RKO (cell line): ENCODE measurements around the gene KCNIP4.
A peak's percentile ranks its signal among the peaks of the same experiment; 100 is the strongest.
"Not testable (repeated sequence)": the region's sequence is repeated elsewhere in the genome, so short reads cannot be mapped to it uniquely, and the experiment has no call there.

Experiments used
- DNase-seq: peaks from one replicate; pipeline ENCODE4 v3.0.0-alpha.2; 2016; ENCODE audit warnings: low spot score

KCNIP4 gene

GRCh38 chr4:21352354-21352753 lies 596.2 kb downstream of the KCNIP4 start:
- not testable (repeated sequence) for DNase-seq

- no peak for DNase-seq
These were observed 601.4 kb downstream of the KCNIP4 start for GRCh38 chr4:21347142-21347541.

- DNase-seq, result no peak
These were observed 620.4 kb downstream of the KCNIP4 start for GRCh38 chr4:21327976-21328700.

GRCh38 chr4:21320034-21320433 lies 628.5 kb downstream of the KCNIP4 start:
- DNase-seq, result no peak

GRCh38 chr4:21307709-21308108 lies 640.9 kb downstream of the KCNIP4 start:
- DNase-seq, result no peak

- no peak for DNase-seq
These were observed 644.1 kb downstream of the KCNIP4 start for GRCh38 chr4:21304540-21304887.

- DNase-seq, result no peak
These were observed 658.0 kb downstream of the KCNIP4 start for GRCh38 chr4:21290562-21290961.

GRCh38 chr4:21276046-21276445 lies 672.5 kb downstream of the KCNIP4 start:
- no peak for DNase-seq

- DNase-seq, result no peak
These were observed 677.0 kb downstream of the KCNIP4 start for GRCh38 chr4:21271439-21272052.

GRCh38 chr4:21248331-21248730 lies 700.2 kb downstream of the KCNIP4 start:
- DNase-seq, result no peak

GRCh38 chr4:21242163-21242562 lies 706.4 kb downstream of the KCNIP4 start:
- no peak for DNase-seq

- DNase-seq, result no peak
These were observed 721.7 kb downstream of the KCNIP4 start for GRCh38 chr4:21226637-21227538.

GRCh38 chr4:21211846-21212245 lies 736.7 kb downstream of the KCNIP4 start:
- DNase-seq, result no peak

- DNase-seq, result peak; percentile 15
These were observed 738.7 kb downstream of the KCNIP4 start for GRCh38 chr4:21209860-21210259.

- DNase-seq, result no peak
These were observed 742.6 kb downstream of the KCNIP4 start for GRCh38 chr4:21205821-21206531.

- no peak for DNase-seq
These were observed 745.2 kb downstream of the KCNIP4 start for GRCh38 chr4:21203416-21203815.

GRCh38 chr4:21202959-21203358 lies 745.6 kb downstream of the KCNIP4 start:
- no peak for DNase-seq

- no peak for DNase-seq
These were observed 749.9 kb downstream of the KCNIP4 start for GRCh38 chr4:21198683-21199082.

GRCh38 chr4:21195682-21196081 lies 752.9 kb downstream of the KCNIP4 start:
- DNase-seq, result no peak

GRCh38 chr4:21192367-21192766 lies 756.2 kb downstream of the KCNIP4 start:
- DNase-seq, result peak; percentile 12

- no peak for DNase-seq
These were observed 757.3 kb downstream of the KCNIP4 start for GRCh38 chr4:21191317-21191716.

GRCh38 chr4:21184788-21185187 lies 763.8 kb downstream of the KCNIP4 start:
- no peak for DNase-seq
